SK-N-SH (cell line): ENCODE data around the gene TMEM205. TPM values are rescaled to one million over a fixed set of nuclear protein-coding genes. Genes with fewer than 3 reads are reported as not detected.

Source experiments
- CTCF ChIA-PET: fragments of 300-600, 350-600 bp; formaldehyde crosslinking; extraction: SDS; loops from one replicate; lab custom pipeline; 2021; lab: Yijun Ruan, JAX
- POLR2A ChIA-PET: fragments of 350-600 bp; sonication (Branson Sonifier 250); formaldehyde crosslinking; extraction: SDS; loops from one replicate; lab custom pipeline; 2020; ENCODE audit warnings: antibody characterized with exemption, inconsistent platforms; lab: Yijun Ruan, JAX
- DNase-seq: peaks from one replicate; pipeline ENCODE4 v3.0.0; 2012
- H2AFZ ChIP-seq: fragments of 200-600 bp; sonication (generic); 2 replicates; pipeline ENCODE4 v1.8.1; 2016; ENCODE audit warnings: antibody characterized with exemption, mild to moderate bottlenecking, low read depth
- H3F3A ChIP-seq: fragments of 200-600 bp; sonication (generic); replicated peaks from 2 replicates; pipeline ENCODE3; 2016; ENCODE audit warnings: antibody characterized with exemption, mild to moderate bottlenecking; ENCODE audit not compliant: insufficient read depth
- H3K27ac ChIP-seq, 2 experiments: fragments of 200-500 bp in 1 of 2; fragments of 200-600 bp in 1 of 2; sonication (Bioruptor generic) in 1 of 2; sonication (generic), shearing (Covaris generic) in 1 of 2; 2 replicates each; pipeline versions ENCODE4 v1.5.1 to v1.6.1; 2014 to 2016; ENCODE audit warnings: low read depth in 2 of 2, inconsistent platforms in 1 of 2, low read length in 1 of 2, mild to moderate bottlenecking in 1 of 2, mixed read lengths in 1 of 2
- H3K27me3 ChIP-seq: fragments of 200-600 bp; sonication (generic), shearing (Covaris generic); 2 replicates; pipeline ENCODE4 v1.6.1; 2016; ENCODE audit warnings: mixed run types; ENCODE audit not compliant: insufficient read depth
- H3K36me3 ChIP-seq, 2 experiments: fragments of 200-500 bp in 1 of 2; fragments of 200-600 bp in 1 of 2; sonication (Bioruptor generic) in 1 of 2; sonication (generic) in 1 of 2; replicated peaks in 1 of 2; 2 replicates each; pipeline versions ENCODE3 to v1.5.1; 2014 to 2016; ENCODE audit warnings: low read length in 1 of 2, mild to moderate bottlenecking in 1 of 2; ENCODE audit not compliant: insufficient read depth in 2 of 2, control insufficient read depth in 1 of 2
- H3K4me1 ChIP-seq, 2 experiments: fragments of 200-500 bp in 1 of 2; fragments of 200-600 bp in 1 of 2; sonication (Bioruptor generic) in 1 of 2; sonication (generic), shearing (Covaris generic) in 1 of 2; 2 replicates each; pipeline versions ENCODE4 v1.5.1 to v1.6.1; 2014 to 2016; ENCODE audit warnings: low read depth in 1 of 2, low read length in 1 of 2, mixed run types in 1 of 2; ENCODE audit not compliant: insufficient read depth in 2 of 2, control insufficient read depth in 1 of 2
- H3K4me2 ChIP-seq: fragments of 200-600 bp; sonication (generic), shearing (Covaris generic); 2 replicates; pipeline ENCODE4 v1.6.1; 2017; ENCODE audit warnings: mixed run types
- H3K4me3 ChIP-seq, 2 experiments: fragments of 200-500 bp in 1 of 2; fragments of 200-600 bp in 1 of 2; sonication (Bioruptor generic) in 1 of 2; sonication (generic), shearing (Covaris generic) in 1 of 2; 2 replicates each; pipeline versions ENCODE4 v1.5.1 to v1.8.1; 2014 to 2016; ENCODE audit warnings: low read depth in 2 of 2, inconsistent platforms in 1 of 2, low read length in 1 of 2, mild to moderate bottlenecking in 1 of 2, mixed read lengths in 1 of 2, moderate library complexity in 1 of 2
- H3K79me2 ChIP-seq: fragments of 200-600 bp; sonication (generic); 2 replicates; pipeline ENCODE4 v1.8.1; 2017; ENCODE audit warnings: mild to moderate bottlenecking; ENCODE audit not compliant: insufficient read depth
- H3K9ac ChIP-seq: fragments of 200-600 bp; sonication (generic); 2 replicates; pipeline ENCODE4 v1.6.1; 2017; ENCODE audit warnings: mixed run types
- H3K9me2 ChIP-seq: fragments of 200-600 bp; sonication (generic); 2 replicates; pipeline ENCODE4 v1.6.1; 2017; ENCODE audit warnings: mixed run types
- H3K9me3 ChIP-seq: fragments of 200-600 bp; sonication (generic); 2 replicates; pipeline ENCODE4 v1.6.1; 2017; ENCODE audit warnings: mixed run types, mild to moderate bottlenecking, moderate library complexity
- H4K20me1 ChIP-seq: fragments of 200-600 bp; sonication (generic); 2 replicates; pipeline ENCODE4 v1.6.1; 2017; ENCODE audit warnings: mild to moderate bottlenecking, mixed run types; ENCODE audit not compliant: insufficient read depth
- CHD2 ChIP-seq: fragments of 150-350 bp; IDR thresholded peaks from 2 replicates; pipeline ENCODE4 v1.6.1; 2018; ENCODE audit warnings: low read length; ENCODE audit not compliant: partially characterized antibody
- ELF1 ChIP-seq: IDR thresholded peaks from 2 replicates; pipeline ENCODE4 v1.4.0; 2012
- EP300 ChIP-seq, 2 experiments: IDR thresholded peaks; 2 replicates each; pipeline versions ENCODE4 v1.4.0 to v1.6.1; 2012; ENCODE audit warnings: borderline replicate concordance in 1 of 2, low read depth in 1 of 2, low read length in 1 of 2
- EZH2phosphoT487 ChIP-seq: fragments of 200-600 bp; sonication (generic); IDR thresholded peaks from 2 replicates; pipeline ENCODE4 v1.6.1; 2017; ENCODE audit warnings: low read depth, mixed run types, mild to moderate bottlenecking, antibody characterized with exemption, moderate library complexity, borderline replicate concordance
- FOSL2 ChIP-seq: IDR thresholded peaks from 2 replicates; pipeline ENCODE4 v1.4.0; 2012; ENCODE audit warnings: low read depth, mild to moderate bottlenecking, moderate library complexity, borderline replicate concordance
- FOXJ3 ChIP-seq: sonication (generic); formaldehyde crosslinking; IDR thresholded peaks from 2 replicates; pipeline ENCODE4 v1.5.1; 2020; ENCODE audit warnings: mild to moderate bottlenecking, missing genetic modification reagents
- GABPA ChIP-seq: IDR thresholded peaks from 2 replicates; pipeline ENCODE4 v1.4.0; 2012; ENCODE audit warnings: low read depth, mild to moderate bottlenecking
- GATA2 ChIP-seq: sonication (generic); formaldehyde crosslinking; IDR thresholded peaks from 2 replicates; pipeline ENCODE4 v1.5.0; 2020; ENCODE audit warnings: mild to moderate bottlenecking, missing genetic modification reagents
- IRF3 ChIP-seq: fragments of 150-350 bp; IDR thresholded peaks from 2 replicates; pipeline ENCODE4 v1.6.1; 2016; ENCODE audit warnings: mild to moderate bottlenecking, low read depth, low read length
- JUND ChIP-seq: IDR thresholded peaks from 2 replicates; pipeline ENCODE4 v1.4.0; 2012
- MXI1 ChIP-seq: IDR thresholded peaks from 2 replicates; pipeline ENCODE4 v1.6.1; 2012; ENCODE audit warnings: mild to moderate bottlenecking, low read depth, low read length, improper control_type of control experiment
- NFIC ChIP-seq: IDR thresholded peaks from 2 replicates; pipeline ENCODE4 v1.4.0; 2012; ENCODE audit warnings: borderline replicate concordance
- POLR2AphosphoS5 ChIP-seq: IDR thresholded peaks from 2 replicates; pipeline ENCODE4 v1.6.1; 2012; ENCODE audit warnings: low read depth, low read length
- RAD21 ChIP-seq: IDR thresholded peaks from 2 replicates; pipeline ENCODE4 v1.6.1; 2012; ENCODE audit warnings: mild to moderate bottlenecking, low read length
- RCOR1 ChIP-seq: fragments of 150-350 bp; IDR thresholded peaks from 2 replicates; pipeline ENCODE4 v1.6.1; 2017; ENCODE audit warnings: antibody characterized with exemption, low read length
- RFX5 ChIP-seq: IDR thresholded peaks from 2 replicates; pipeline ENCODE4 v1.6.1; 2012; ENCODE audit warnings: mild to moderate bottlenecking, improper control_type of control experiment, low read length
- RXRA ChIP-seq: IDR thresholded peaks from 2 replicates; pipeline ENCODE4 v1.4.0; 2012; ENCODE audit warnings: low read depth, mild to moderate bottlenecking, borderline replicate concordance
- TCF12 ChIP-seq: IDR thresholded peaks from 2 replicates; pipeline ENCODE4 v1.4.0; 2012
- YY1 ChIP-seq: IDR thresholded peaks from 2 replicates; pipeline ENCODE4 v1.4.0; 2012; ENCODE audit warnings: low read depth, mild to moderate bottlenecking
- WGBS: methylation state at CpG from one replicate; pipeline ENCODE4 v1.1.6; 2017; ENCODE audit warnings: low lambda C conversion rate; 5-methylcytosine and 5-hydroxymethylcytosine counted together
- polyA plus RNA-seq, 3 experiments: library from polyadenylated mRNA; depleted of rRNA; stranded (reverse); fragments of >200 nt; gene quantifications; 2 replicates each; pipeline ENCODE4 v1.2.3, GENCODE V29; 2012
- TF ChIP-seq, protein P1 (sequence below): IDR thresholded peaks from 2 replicates; pipeline ENCODE4 v1.4.0; 2012; ENCODE audit warnings: low read depth, borderline replicate concordance
- TF ChIP-seq, protein P2 (sequence below): IDR thresholded peaks from 2 replicates; pipeline ENCODE4 v1.4.0; 2012; ENCODE audit warnings: low read depth, borderline replicate concordance
- TF ChIP-seq, protein P3 (sequence below): IDR thresholded peaks from 2 replicates; pipeline ENCODE4; 2012
- TF ChIP-seq, protein P4 (sequence below): IDR thresholded peaks from 2 replicates; pipeline ENCODE4 v1.4.0; 2012; ENCODE audit warnings: low read depth

The TMEM205 gene
- polyA plus RNA-seq, 1 of the 3 experiments (the other 2 are of a cell fraction), result 219 TPM

DNA sequence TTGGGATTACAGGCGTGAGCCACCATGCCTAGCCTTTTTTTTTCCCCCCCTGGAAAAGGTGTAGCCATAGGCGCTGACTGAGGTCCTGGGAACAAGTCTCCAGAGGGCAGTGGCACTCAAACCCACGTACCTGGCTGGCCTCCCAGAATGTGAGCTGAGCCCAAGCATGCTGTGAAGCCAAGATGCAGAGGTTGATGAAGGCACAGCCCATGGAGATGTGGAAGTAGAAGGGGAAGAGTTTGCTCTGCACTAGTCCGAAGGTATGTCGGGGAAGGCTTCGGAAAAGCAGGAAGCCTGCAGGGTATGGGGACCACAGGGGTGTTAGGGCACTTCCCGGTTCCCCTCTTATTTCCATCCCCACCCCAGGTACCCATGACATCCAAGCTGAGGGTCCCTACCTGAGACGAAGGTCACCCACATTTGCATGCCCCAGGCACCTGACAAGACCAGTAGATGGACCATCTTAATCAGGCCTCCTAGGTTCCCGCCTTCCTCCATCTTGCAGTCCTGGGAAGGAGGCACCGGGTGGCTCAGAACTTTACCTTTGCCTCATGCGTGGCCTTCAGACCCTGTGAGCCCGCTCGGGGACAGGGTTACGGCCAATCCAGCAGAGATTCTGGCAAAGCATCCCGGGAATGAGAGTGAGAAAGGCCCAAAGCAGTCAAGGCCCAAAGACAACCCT is 805 bp downstream of the TMEM205 start:
- WGBS, result 56% methylated on average over 13 of the region's 15 CpGs
- H3K27me3 ChIP-seq, result no peaks in the 10 kb centered on the region
- no peaks in the 10 kb centered on the region for H3K9me3 ChIP-seq
- H4K20me1 ChIP-seq, result peaks cover 7% of the 10 kb centered on the region
- peak overlapping the region; percentile 58 to 60; a peak in 2 of 4 replicates for H3K27ac ChIP-seq
- ChIA-PET POLR2A (interaction anchor here (0.6 to 2.3 kb wide), 4 partner anchors 20 to 38 kb away, joined by 3 to 15 read pairs (median 4); partner anchors contain the start of genes EPOR and SWSAP1), CTCF (interaction anchor here (1.3 to 3.0 kb wide), 4 partner anchors 30 to 137 kb away, joined by 5 to 23 read pairs (median 7); partner anchors contain the start of gene SWSAP1)
- peak overlapping the region; percentile 85 for H3K4me2 ChIP-seq
- no peaks in the 10 kb centered on the region for H3K79me2 ChIP-seq
- peaks cover 4 to 10% of the 10 kb centered on the region in 2 experiments for H3K36me3 ChIP-seq
- H2AFZ ChIP-seq, result 0 out of 2 replicates have a peak overlapping the region, but pooled peaks have one; percentile 77
- peak overlapping the region; percentile 76 for H3K9ac ChIP-seq
- no peaks in the 10 kb centered on the region for H3K9me2 ChIP-seq
- peaks cover 13 to 14% of the 10 kb centered on the region in 2 experiments; a peak in 2 of 4 replicates for H3K4me1 ChIP-seq
- no peak for TF ChIP-seq RXRA
- TF ChIP-seq, protein P1, sequence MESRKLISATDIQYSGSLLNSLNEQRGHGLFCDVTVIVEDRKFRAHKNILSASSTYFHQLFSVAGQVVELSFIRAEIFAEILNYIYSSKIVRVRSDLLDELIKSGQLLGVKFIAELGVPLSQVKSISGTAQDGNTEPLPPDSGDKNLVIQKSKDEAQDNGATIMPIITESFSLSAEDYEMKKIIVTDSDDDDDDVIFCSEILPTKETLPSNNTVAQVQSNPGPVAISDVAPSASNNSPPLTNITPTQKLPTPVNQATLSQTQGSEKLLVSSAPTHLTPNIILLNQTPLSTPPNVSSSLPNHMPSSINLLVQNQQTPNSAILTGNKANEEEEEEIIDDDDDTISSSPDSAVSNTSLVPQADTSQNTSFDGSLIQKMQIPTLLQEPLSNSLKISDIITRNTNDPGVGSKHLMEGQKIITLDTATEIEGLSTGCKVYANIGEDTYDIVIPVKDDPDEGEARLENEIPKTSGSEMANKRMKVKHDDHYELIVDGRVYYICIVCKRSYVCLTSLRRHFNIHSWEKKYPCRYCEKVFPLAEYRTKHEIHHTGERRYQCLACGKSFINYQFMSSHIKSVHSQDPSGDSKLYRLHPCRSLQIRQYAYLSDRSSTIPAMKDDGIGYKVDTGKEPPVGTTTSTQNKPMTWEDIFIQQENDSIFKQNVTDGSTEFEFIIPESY, result no peak
- no peak for TF ChIP-seq FOXJ3 (CRISPR knock-in tag)
- TF ChIP-seq ELF1, result no peak
- TF ChIP-seq TCF12, result no peak
- TF ChIP-seq FOSL2, result no peak
- no peak for TF ChIP-seq CHD2
- TF ChIP-seq, protein P2, sequence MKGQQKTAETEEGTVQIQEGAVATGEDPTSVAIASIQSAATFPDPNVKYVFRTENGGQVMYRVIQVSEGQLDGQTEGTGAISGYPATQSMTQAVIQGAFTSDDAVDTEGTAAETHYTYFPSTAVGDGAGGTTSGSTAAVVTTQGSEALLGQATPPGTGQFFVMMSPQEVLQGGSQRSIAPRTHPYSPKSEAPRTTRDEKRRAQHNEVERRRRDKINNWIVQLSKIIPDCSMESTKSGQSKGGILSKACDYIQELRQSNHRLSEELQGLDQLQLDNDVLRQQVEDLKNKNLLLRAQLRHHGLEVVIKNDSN, result no peak
- no peak for TF ChIP-seq POLR2AphosphoS5
- TF ChIP-seq EZH2phosphoT487, result no peak
- TF ChIP-seq GATA2 (CRISPR knock-in tag), result no peak
- peak; percentile 5 for DNase-seq
- H3F3A ChIP-seq, result peaks cover 18% of the 10 kb centered on the region
- H3K4me3 ChIP-seq, result peak overlapping the region; percentile 74 to 96

DNA sequence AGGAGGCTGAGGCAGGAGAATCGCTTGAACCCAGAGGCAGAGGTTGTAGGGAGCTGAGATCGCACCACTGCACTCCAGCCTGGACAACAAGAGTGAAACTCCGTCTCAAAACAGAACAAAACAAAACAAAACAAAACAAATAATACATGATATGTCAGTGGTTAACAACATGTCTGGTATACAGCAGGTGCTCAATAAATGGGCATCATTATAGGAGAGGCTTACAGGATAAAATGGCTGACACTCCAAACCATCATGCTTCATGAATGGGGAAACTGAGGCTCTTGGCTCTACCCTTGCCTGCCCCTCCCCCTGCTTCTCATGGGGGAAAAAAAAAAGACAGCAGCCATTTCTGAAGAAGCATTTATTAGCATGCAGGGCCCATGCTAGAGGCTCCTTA is 3.6 kb downstream of the TMEM205 start:
- Histone ChIP-seq H3K4me2 (no peak overlapping the region), H3K4me3 (no peak overlapping the region), H3F3A (peaks cover 18% of the 10 kb centered on the region), H3K9me2 (no peaks in the 10 kb centered on the region), H3K79me2 (no peaks in the 10 kb centered on the region), H3K9ac (no peak overlapping the region), H3K27me3 (no peaks in the 10 kb centered on the region), H3K9me3 (no peaks in the 10 kb centered on the region), H2AFZ (no peak overlapping the region), H3K27ac (no peak overlapping the region), H4K20me1 (peaks cover 7% of the 10 kb centered on the region), H3K36me3 (peaks cover 4 to 10% of the 10 kb centered on the region in 2 experiments), H3K4me1 (peaks cover 14 to 26% of the 10 kb centered on the region in 2 experiments; a peak in 2 of 4 replicates)
- ChIA-PET CTCF (interaction anchor here (1.0 to 1.8 kb wide), 2 partner anchors 49 to 140 kb away, joined by 5 to 8 read pairs; no protein-coding TSS in a partner anchor), POLR2A (no interaction called here)
- no peak for DNase-seq
- WGBS, result 92% methylated on average over 3 of the region's 3 CpGs
- TF ChIP-seq POLR2AphosphoS5, result no peak
- TF ChIP-seq JUND, result no peak
- TF ChIP-seq IRF3, result no peak
- no peak for TF ChIP-seq GATA2 (CRISPR knock-in tag)
- TF ChIP-seq FOXJ3 (CRISPR knock-in tag), result no peak
- no peak for TF ChIP-seq FOSL2
- TF ChIP-seq EZH2phosphoT487, result no peak
- no peak for TF ChIP-seq MXI1
- no peak for TF ChIP-seq NFIC
- no peak for TF ChIP-seq YY1
- TF ChIP-seq RAD21, result no peak
- no peak for TF ChIP-seq RCOR1
- TF ChIP-seq, protein P3, sequence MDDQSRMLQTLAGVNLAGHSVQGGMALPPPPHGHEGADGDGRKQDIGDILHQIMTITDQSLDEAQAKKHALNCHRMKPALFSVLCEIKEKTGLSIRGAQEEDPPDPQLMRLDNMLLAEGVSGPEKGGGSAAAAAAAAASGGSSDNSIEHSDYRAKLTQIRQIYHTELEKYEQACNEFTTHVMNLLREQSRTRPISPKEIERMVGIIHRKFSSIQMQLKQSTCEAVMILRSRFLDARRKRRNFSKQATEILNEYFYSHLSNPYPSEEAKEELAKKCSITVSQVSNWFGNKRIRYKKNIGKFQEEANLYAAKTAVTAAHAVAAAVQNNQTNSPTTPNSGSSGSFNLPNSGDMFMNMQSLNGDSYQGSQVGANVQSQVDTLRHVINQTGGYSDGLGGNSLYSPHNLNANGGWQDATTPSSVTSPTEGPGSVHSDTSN, result no peak
- no peak for TF ChIP-seq GABPA
- TF ChIP-seq EP300 (IDR thresholded peaks at IDR 0.05; ENCODE audit: borderline replicate concordance in 1 of 2, low read depth in 1 of 2, low read length in 1 of 2), result no peak
- no peak for TF ChIP-seq RFX5
- TF ChIP-seq, protein P4, sequence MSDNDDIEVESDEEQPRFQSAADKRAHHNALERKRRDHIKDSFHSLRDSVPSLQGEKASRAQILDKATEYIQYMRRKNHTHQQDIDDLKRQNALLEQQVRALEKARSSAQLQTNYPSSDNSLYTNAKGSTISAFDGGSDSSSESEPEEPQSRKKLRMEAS, result no peak
